ENCODE data around the gene ACOT7.
"Not testable (repeated sequence)": the region's sequence is repeated elsewhere in the genome, so short reads cannot be mapped to it uniquely, and the experiment has no call there.

ACOT7 gene

GRCh38 chr1:6310116-6310848 is 83.3 kb downstream of the ACOT7 start:
- no peak for DNase-seq (ENCODE audit: low read depth)

- DNase-seq (ENCODE audit: low read depth), result no peak
These were observed 84.0 kb downstream of the ACOT7 start for GRCh38 chr1:6309564-6309963.

DNA sequence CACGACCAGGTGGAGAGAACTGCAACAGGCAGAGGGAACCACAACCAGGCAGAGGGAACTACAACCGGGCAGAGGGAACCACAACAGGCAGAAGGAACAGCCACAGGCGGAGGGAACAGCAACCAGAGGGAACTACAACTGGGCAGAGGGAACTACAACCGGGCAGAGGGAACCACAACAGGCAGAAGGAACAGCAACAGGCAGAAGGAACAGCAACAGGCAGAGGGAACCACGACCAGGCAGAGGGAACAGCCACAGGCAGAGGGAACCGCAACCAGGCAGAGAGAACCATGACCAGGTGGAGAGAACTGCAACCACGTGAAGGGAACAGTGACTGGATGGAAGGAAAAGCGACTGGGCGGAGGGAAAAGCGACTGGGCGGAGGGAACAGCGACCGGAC is 85.1 kb downstream of the ACOT7 start:
- DNase-seq (ENCODE audit: low read depth), result no peak

GRCh38 chr1:6307682-6308081 is 85.9 kb downstream of the ACOT7 start:
- not testable (repeated sequence) for DNase-seq (ENCODE audit: low read depth)

GRCh38 chr1:6307099-6307498 is 86.5 kb downstream of the ACOT7 start:
- DNase-seq (ENCODE audit: low read depth), result no peak

DNA sequence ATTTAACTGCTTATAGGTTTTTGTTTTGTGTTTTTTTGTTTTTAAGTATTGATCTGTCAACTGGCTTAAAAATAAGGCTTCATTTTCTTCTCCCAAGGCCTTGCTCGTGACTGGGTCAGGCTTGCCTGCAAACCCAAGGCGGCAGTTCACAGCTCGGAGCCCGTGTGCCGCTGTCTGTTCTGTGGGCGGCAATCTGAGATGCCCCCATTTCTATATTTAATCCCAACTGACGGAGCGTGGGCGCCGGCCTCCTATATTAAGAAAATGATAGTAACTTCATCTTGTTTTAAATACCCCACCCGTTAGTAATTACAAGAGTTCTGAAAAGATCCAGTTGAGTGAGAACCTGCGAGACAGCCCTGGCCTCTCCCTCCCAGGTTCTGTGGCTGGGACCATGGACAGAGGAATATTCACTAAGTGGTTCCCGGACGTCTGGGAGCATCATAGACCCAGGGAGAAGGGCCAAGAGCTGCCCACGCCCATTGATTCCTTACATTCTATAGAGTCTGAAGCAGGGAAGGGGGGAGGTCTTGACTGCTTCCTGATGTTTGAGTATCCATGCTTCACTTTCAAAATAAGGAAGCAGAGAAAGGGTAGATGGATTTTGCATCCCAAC is 90.1 kb downstream of the ACOT7 start:
- DNase-seq (ENCODE audit: low read depth), result no peak

DNA sequence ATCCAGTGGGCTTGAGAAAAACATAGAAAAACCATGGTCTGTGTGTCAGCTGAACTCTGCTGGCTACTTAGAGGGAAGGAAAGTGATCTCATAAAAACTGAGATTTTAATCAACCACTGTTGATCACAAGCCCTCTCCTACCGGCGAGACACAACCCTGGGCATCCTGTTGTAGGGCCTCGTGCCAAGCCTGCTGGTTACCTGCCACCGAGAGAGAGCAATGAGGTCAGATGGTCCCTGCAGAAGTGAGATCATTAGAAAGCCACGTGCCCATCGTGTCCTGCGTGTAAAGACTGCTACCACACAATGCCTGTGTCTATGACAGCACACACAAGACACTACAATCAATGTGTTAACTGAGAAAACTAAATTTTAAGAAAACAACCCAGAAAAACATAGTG is 91.0 kb downstream of the ACOT7 start:
- DNase-seq (ENCODE audit: low read depth), result no peak

GRCh38 chr1:6301526-6301925 is 92.0 kb downstream of the ACOT7 start:
- no peak for DNase-seq (ENCODE audit: low read depth)

- no peak for DNase-seq (ENCODE audit: low read depth)
These were observed 93.1 kb downstream of the ACOT7 start for GRCh38 chr1:6300342-6301048.

DNA sequence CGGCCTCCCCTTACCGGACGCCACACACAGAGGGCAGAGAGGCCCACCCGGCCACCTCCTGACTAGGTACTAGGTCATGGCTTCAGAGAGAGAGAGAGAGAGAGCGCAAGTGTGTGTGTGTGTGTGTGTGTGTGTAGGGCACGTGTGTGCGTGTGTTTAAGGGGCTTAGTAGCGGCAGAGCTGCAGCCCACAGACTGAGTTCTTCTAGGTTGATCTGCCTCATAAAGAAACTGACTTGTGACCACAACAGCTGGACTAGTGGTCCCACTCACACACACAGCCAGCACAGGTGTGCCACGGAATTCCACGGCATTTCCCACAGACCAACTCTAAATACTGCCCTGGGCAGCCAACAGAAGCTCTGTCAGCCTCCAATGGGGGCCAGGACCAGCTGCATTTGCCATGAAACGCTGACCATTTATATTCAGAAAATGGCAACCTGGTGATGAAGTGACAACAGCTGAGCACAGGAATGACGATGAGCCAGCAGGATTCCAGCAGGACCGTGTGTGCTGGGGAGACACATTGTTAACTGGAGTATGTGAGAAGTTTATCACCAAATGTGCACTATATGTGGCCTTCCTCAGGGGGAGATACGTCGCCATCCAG is 93.9 kb downstream of the ACOT7 start:
- no peak for DNase-seq (ENCODE audit: low read depth)

GRCh38 chr1:6298940-6299465 is 94.6 kb downstream of the ACOT7 start:
- no peak for DNase-seq (ENCODE audit: low read depth)

- DNase-seq (ENCODE audit: low read depth), result no peak
These were observed 95.0 kb downstream of the ACOT7 start for GRCh38 chr1:6298530-6298929.

DNA sequence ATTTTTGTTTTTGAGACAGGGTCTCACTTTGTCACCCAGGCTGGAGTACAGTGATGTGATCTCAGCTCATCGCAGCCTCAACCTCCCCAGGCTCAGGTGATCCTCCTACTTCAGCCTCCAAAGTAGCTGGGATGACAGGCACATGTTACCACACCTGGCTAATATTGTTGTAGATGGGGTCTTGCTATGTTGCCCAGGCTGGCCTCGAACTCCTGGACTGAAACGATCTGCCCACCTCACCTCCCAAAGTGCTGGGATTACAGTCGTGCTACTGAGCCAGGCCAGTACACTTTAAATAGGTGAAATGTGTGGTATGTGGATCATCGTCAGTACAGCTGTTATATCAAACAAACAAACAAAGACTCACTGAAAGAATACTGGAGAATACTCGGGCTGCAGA is 97.7 kb downstream of the ACOT7 start:
- no peak for DNase-seq (ENCODE audit: low read depth)

DNA sequence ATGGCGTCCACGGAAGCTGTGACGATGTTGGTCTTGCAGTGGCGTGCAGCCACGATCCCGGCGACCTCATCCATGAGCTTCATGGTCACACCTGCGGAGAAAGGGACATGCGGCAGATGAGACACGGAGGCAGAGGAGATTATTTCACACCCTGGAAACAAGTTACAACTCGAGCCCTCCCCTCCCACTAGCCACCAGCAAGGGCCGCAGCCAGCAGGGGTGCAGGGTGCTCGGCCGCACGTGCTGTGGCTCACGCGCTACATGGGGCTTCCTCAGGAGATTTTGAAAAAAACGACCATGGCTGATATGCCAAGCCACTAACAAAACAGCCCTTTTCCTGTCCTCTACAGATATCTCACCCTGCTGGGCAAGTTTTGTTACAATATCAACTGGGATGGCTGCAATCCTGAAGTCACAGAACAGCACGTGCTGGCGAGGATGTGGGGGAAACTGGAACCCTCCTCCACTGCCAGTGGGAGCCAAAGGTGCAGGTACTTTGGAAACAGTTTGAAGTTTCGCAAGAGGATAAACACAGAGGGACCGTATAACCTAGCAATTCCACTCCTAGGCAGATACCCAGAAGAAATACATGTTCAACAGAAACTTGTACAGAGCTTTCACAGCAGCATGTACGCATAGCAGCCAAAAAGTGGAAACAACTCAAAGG is 98.5 kb downstream of the ACOT7 start:
- no peak for DNase-seq (ENCODE audit: low read depth)

DNA sequence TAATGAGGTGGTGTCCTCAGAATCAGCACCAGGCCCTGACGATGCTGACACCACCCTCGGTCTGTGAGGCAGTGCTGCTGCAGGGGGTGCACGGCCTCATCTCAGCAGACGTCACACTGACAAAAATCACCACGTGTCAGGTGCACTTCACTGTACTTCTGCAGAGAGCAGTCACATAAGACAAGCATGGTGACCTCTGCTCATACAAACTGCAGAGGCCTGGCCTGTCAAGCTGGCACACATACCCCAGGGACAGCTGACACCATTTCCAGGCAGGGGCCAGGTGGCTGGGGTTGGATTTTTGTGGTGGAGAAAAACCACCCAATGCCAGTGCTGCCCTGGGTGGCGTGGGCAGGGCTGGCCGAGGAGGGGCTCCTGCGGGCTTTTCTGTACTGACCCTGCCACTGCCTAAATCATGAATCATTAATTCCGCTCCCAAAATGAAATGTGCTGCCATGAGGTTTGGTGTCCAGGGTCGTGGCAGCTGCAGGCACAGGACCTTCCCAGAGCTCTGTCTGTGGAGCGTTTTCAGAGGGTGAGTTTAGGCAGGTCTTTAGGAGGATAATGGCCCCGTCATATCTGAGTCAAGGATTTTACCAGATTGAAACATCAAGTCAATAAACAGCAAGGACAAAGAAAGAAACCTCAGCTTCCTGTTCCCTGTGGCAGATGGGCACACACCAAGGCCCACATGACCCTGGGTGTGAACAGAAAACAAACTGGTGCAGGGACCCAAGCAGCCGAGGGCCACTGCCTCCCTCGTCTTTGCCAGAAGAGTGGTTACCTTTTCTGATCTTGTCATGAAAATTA is 99.3 kb downstream of the ACOT7 start:
- peak; percentile 9 for DNase-seq (ENCODE audit: low read depth)

- no peak for DNase-seq (ENCODE audit: low read depth)
These were observed 101.5 kb downstream of the ACOT7 start for GRCh38 chr1:6292102-6292501.

- no peak for DNase-seq (ENCODE audit: low read depth)
These were observed 104.9 kb downstream of the ACOT7 start for GRCh38 chr1:6288665-6289064.

- no peak for DNase-seq (ENCODE audit: low read depth)
These were observed 105.5 kb downstream of the ACOT7 start for GRCh38 chr1:6288026-6288425.

DNA sequence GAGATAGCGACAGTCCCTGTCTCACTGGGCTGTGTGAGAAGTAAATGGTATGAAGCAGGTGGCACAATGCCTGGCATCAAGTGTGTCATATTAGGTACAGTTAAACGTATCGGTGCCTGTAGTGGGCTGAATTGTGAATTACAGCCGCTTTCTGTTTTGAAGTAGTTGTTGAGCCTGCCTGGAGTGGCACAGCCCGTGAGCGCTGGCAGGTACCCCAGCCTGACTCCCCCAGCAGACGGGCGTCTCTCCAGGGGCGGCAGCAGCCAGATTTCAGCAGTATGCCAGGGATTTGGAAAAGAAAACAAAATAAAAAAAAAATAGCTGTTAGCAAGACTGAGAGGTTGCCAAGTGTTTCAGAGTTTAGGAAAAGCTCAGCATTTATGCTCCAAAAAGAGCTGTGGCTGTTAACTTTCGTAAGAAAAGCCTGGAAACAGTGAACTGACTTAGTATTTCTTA is 106.1 kb downstream of the ACOT7 start:
- no peak for DNase-seq (ENCODE audit: low read depth)

GRCh38 chr1:6287029-6287428 is 106.5 kb downstream of the ACOT7 start:
- no peak for DNase-seq (ENCODE audit: low read depth)

DNA sequence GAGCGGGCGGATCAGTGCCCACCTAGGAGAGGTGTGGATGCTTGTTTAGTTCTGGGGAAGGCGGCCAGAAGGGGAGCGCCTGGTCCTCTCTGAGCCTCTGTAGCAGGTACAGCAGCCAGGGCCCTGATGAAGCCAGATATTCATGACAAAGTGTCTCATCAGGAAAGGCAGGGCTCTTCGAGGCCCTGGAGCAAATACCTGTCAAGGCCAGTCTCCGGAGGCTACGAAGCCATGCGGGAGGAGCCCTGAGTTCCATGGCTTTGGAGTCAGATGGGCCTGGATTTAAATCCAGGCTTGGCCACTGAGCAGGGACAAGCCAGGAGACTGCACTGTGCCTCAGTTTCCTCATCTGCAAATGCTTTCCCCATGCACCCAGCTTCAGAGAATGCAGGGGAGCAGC is 107.3 kb downstream of the ACOT7 start:
- no peak for DNase-seq (ENCODE audit: low read depth)

All from stimulated activated CD8-positive, alpha-beta memory T cell treated with anti-CD3 and anti-CD28 coated beads, Interleukin-12 subunit alpha, Interleukin-12 subunit beta, amount 100 ng/mL, for 4 hours (primary cell).